Cerebellar nuclear complex (tissue), 1 donor: ENCODE measurements around the gene DNAH6.

Source experiments
- DNase-seq, 2 experiments: peaks; one replicate each; lab custom pipeline; 2025; lab: John Stamatoyannopoulos, UW

The DNAH6 gene

GRCh38 chr2:84797271-84797670 lies 281.0 kb downstream of the DNAH6 start:
- no peak for DNase-seq

GRCh38 chr2:84799772-84800171 lies 283.5 kb downstream of the DNAH6 start:
- no peak for DNase-seq

GRCh38 chr2:84800194-84800805 lies 284.0 kb downstream of the DNAH6 start:
- DNase-seq = no peak

GRCh38 chr2:84801811-84802210 lies 285.5 kb downstream of the DNAH6 start:
- DNase-seq = no peak

GRCh38 chr2:84805250-84805958 lies 289.1 kb downstream of the DNAH6 start:
- no peak for DNase-seq

GRCh38 chr2:84807063-84807485 lies 290.8 kb downstream of the DNAH6 start:
- no peak for DNase-seq

GRCh38 chr2:84808279-84808678 lies 292.0 kb downstream of the DNAH6 start:
- DNase-seq = no peak

- DNase-seq = no peak
These were observed 295.6 kb downstream of the DNAH6 start for GRCh38 chr2:84811839-84812431.

- DNase-seq = no peak
These were observed 298.8 kb downstream of the DNAH6 start for GRCh38 chr2:84815146-84815545.

GRCh38 chr2:84816426-84817026 lies 300.2 kb downstream of the DNAH6 start:
- no peak for DNase-seq

- no peak for DNase-seq
These were observed 300.9 kb downstream of the DNAH6 start for GRCh38 chr2:84817239-84817655.

GRCh38 chr2:84821806-84822205 lies 305.5 kb downstream of the DNAH6 start:
- no peak for DNase-seq

- DNase-seq = no peak
These were observed 306.9 kb downstream of the DNAH6 start for GRCh38 chr2:84823229-84823628.

GRCh38 chr2:84823788-84824187 lies 307.5 kb downstream of the DNAH6 start:
- DNase-seq = no peak

- DNase-seq = no peak
These were observed 311.8 kb downstream of the DNAH6 start for GRCh38 chr2:84827978-84828575.

GRCh38 chr2:84829693-84830092 lies 313.4 kb downstream of the DNAH6 start:
- DNase-seq = no peak

GRCh38 chr2:84830095-84830494 lies 313.8 kb downstream of the DNAH6 start:
- DNase-seq = no peak

GRCh38 chr2:84830758-84831500 lies 314.6 kb downstream of the DNAH6 start:
- DNase-seq = no peak

- no peak for DNase-seq
These were observed 316.6 kb downstream of the DNAH6 start for GRCh38 chr2:84832772-84833461.

GRCh38 chr2:84833481-84834150 lies 317.3 kb downstream of the DNAH6 start:
- DNase-seq = no peak

GRCh38 chr2:84836215-84836614 lies 319.9 kb downstream of the DNAH6 start:
- no peak for DNase-seq
